GM19240 (cell line): ENCODE data around the gene CD244.
"Not testable (repeated sequence)": the region's sequence is repeated elsewhere in the genome, so short reads cannot be mapped to it uniquely, and the experiment has no call there.

Source experiments
- DNase-seq: peaks from one replicate; pipeline ENCODE4 v3.0.0; 2011; ENCODE audit warnings: low spot score; ENCODE audit not compliant: insufficient read length

Gene CD244

GRCh38 chr1:160811147-160811546, 51.5 kb downstream of the CD244 start:
- DNase-seq, result no peak

DNA sequence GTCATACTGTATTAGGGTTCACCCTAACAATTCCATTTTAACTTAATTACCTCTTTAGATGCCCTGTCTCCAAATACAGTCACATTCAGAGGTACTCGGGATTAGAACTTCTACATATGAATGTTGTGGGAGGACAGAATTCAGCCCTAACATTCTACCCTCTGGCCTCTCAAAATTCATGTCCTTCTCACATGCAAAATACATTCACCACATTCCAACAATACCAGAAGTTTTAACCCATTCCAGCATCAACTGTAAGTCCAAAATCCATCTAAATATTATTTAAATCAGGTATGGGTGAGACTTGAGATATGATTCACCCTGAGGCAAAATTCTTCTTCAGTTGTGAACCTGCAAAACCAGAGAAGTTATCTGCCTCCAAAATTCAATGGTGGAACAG, 52.2 kb downstream of the CD244 start:
- DNase-seq, result no peak

DNA sequence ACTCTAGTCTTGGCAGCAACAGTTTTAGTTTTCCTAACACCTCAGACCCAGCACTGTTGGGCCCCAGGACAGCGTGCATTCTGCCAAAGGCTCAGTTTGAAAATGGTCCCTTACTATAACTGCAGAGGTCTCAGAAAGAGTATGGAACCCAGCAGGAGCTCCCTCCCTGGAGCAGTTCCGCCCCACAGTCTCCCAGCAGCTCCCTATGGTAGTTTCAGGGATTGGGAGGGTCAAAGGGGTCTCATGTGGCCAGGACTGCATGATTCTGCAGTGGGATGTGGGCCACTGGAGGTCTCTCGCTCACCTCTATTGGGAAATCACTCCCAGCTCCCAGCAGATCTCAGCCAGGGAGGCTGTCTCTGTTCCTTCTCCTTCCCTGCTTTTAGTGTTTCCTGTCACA, 54.4 kb downstream of the CD244 start:
- DNase-seq, result no peak

GRCh38 chr1:160807738-160808137, 54.9 kb downstream of the CD244 start:
- DNase-seq, result no peak

- DNase-seq, result no peak
These were observed 55.4 kb downstream of the CD244 start for GRCh38 chr1:160807247-160807646.

DNA sequence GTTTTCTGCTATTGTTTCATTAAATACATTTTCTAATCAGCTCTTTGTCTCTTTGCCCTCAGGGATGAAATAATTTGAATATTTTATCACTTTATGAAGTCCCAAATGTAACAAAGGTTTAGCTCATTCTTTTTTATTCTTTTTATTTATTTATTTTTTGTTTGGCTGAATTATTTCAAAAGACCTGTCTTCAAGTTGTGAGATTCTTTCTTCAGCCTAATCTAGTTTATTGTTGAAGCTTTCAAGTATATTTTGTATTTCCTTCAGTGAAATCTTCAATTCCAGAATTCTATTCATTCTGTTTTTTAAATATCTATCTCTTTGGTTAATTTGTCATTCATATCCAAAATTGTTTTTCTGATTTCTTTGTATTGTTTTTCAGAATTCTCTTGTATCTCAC, 55.9 kb downstream of the CD244 start:
- no peak for DNase-seq

DNA sequence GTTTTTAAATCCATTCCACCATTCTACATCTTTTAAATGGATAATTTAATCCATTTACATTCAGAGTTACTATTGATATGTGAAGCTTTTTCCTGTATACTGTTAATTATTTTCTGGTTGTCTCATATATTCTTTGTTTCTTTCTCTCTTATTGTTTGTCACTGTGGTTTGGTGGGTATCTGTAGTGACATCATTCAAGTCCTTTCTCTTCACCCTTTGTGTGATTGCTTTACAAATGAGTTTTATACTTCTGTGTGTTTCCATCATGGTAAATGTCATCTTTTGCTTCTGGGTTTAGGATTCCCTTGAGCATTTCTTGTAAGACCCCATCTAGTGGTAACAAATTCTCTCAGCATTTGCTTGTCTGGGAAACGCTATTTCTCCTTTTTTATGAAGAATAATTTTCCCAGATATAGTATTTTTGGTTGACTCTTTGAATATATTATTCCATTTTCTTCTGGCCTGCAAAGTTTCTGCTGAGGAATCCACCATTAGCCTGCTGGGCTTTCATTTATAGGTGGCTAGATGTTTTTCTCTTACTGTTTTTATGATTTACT, 56.5 kb downstream of the CD244 start:
- DNase-seq, result no peak

GRCh38 chr1:160801836-160802580, 60.7 kb downstream of the CD244 start:
- DNase-seq, result no peak

- no peak for DNase-seq
These were observed 61.9 kb downstream of the CD244 start for GRCh38 chr1:160800645-160801408.

DNA sequence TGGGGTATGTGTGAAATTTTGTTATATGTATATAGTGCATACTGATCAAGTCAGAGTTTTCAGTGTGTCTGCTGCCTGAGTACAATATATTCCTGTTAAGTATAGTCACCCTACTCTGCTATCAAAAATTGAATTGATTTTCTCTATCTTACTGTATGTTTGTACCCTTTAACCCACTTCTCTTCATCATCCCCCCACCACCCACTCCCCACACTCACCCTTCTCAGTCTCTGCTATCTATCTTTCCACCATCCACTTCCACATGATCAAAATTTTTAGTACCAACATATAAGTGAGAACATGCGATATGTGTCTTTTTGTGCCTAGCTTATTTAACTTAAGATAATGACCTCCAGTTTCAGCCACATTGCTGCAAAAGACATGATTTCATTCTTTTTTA, 62.5 kb downstream of the CD244 start:
- DNase-seq, result no peak

DNA sequence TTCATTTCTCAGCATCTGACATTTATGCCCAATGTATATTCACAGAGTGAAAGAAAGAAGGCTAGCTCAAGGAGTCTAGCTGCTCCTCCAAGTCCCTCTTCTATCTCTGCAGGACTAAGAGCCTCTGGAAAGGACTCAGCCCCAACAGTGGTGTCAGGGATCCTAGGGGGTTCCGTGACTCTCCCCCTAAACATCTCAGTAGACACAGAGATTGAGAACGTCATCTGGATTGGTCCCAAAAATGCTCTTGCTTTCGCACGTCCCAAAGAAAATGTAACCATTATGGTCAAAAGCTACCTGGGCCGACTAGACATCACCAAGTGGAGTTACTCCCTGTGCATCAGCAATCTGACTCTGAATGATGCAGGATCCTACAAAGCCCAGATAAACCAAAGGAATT, 63.0 kb downstream of the CD244 start:
- no peak for DNase-seq

DNA sequence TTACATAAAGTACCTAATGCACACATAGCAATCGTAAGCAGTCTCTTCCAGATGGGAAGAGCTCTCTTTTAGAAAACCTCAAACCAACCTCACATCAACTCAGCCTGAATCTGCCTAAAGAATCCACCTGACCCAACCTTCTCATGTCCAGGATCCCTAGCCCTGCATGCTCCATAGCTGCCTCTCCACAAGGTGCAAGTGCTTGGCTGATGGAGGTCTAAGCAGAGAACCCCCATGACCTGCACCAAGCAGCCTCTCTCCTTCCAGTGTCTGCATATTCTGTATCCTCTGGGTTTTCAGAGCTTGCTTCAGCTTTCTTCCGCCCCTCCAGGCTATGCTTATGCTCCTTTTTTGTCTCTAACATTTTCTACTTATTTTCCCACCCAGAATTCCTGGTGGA, 64.2 kb downstream of the CD244 start:
- no peak for DNase-seq

DNA sequence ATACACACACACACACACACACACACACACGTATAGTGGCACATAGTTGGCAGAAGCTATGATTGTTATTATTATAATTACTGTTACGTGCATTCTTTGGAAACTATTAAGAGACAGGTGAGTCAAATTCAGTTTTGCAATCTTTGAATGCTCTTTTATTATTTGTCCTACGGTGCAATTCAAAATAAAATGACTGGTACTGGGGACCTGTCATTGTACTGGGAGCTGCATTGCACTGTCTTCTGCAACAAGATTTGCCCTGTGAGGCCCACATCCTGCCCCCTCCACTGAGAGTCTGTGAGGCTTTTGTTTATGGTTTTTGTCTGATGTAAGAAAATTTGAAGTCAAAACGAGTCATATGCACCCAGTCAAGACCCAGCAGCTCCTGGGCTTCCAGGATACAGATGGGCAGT, 64.8 kb downstream of the CD244 start:
- no peak for DNase-seq

DNA sequence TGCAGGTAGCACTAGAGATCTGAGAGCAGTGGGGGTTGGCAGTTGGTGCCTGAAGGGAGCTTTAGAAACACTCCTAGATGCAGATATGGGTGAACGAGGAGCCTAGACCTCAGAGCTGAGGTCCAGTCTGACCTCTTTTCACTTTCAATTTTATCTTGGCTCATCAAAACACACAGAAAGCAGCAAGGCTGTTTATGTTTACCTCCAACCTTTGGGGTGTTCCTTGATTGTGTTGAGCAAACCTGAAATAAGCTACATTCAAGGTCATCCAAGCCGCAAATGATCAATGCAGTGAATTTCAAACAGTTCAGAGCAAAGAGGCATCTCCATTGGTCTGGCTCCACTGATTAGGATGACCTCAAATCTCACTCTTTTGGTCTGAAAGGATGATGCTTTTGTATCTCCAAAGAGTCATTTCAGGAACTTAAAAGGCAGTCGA, 65.4 kb downstream of the CD244 start:
- no peak for DNase-seq

GRCh38 chr1:160795951-160796383, 66.7 kb downstream of the CD244 start, which contains the start of gene LY9:
Gene LY9 (plus strand): TSS chr1:160796174. CDS start chr1:160796188, 14 bp downstream.
- DNase-seq, result peak; percentile 64

- no peak for DNase-seq
These were observed 68.3 kb downstream of the CD244 start for GRCh38 chr1:160794376-160794775.

DNA sequence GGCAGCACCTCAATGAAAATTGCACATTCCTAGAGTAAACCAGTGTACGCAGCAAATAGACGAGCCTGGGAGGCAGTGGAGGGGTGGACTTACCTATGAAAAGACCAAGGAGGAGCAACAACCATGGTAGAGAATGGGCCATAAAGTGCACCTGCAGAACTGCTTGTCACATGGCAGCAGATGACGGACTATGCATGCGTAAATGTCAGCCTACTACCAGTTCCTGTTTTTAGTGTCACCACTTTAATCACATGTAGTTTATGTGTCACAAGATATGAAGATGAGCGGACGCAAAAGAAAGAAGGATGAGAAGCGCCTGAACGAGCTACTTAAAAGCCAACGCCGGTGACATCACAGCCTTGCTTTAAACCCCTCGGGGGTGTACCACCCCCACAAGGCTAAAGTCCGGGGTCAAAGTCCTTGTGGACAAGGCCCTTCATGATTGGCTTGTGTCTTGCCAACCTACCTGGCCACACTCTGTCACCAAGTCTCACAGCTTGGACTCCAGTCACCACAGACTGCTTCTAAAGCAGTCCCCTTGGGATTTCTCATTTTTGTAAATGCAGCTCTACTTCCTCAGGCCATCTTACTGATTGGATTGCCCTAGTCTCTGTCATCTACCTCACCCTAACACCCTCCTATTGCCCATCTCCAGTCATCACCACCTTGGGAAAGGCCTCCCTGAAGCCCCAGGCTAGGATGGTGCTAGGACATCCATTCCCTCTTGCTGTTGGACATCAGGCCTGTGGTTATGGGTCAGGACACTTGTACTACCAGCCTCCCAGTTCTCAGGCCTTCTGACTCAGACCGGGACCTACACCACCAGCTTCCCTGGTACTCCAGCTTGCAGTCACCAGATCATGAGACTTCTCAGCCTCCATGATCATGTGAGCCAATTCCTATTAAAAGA, 72.7 kb downstream of the CD244 start:
- DNase-seq, result no peak

- no peak for DNase-seq
These were observed 73.5 kb downstream of the CD244 start for GRCh38 chr1:160789051-160789701.

DNA sequence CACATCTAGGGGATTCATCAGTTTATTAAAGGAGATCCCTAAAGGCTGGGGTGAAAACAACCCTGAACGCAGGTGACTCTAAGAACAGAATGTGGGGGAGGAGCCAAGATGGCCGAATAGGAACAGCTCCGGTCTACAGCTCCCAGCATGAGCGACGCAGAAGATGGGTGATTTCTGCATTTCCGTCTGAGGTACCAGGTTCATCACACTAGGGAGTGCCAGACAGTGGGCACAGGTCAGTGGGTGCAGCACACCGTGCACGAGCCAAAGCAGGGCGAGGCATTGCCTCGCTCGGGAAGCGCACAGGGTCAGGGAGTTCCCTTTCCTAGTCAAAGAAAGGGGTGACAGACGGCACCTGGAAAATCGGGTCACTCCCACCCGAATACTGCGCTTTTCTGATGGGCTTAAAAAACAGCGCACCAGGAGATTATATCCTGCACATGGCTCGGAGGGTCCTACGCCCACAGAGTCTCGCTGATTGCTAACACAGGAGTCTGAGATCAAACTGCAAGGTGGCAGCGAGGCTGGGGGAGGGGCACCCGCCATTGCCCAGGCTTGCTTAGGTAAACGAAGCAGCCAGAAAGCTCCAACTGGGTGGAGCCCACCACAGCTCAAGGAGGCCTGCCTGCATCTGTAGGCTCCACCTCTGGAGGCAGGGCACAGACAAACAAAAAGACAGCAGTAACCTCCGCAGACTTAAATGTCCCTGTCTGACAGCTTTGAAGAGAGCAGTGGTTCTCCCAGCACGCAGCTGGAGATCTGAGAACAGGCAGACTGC, 79.5 kb downstream of the CD244 start:
- DNase-seq, result not testable (repeated sequence)
